SK-N-SH (cell line): ENCODE results near the gene RASGRF1. TPM values are rescaled to one million over a fixed set of nuclear protein-coding genes. Genes with fewer than 3 reads are reported as not detected.

Source experiments
- CTCF ChIA-PET: fragments of 300-600, 350-600 bp; formaldehyde crosslinking; extraction: SDS; loops from one replicate; lab custom pipeline; 2021; lab: Yijun Ruan, JAX
- POLR2A ChIA-PET: fragments of 350-600 bp; sonication (Branson Sonifier 250); formaldehyde crosslinking; extraction: SDS; loops from one replicate; lab custom pipeline; 2020; ENCODE audit warnings: antibody characterized with exemption, inconsistent platforms; lab: Yijun Ruan, JAX
- DNase-seq: peaks from one replicate; pipeline ENCODE4 v3.0.0; 2012
- H2AFZ ChIP-seq: fragments of 200-600 bp; sonication (generic); 2 replicates; pipeline ENCODE4 v1.8.1; 2016; ENCODE audit warnings: antibody characterized with exemption, mild to moderate bottlenecking, low read depth
- H3F3A ChIP-seq: fragments of 200-600 bp; sonication (generic); replicated peaks from 2 replicates; pipeline ENCODE3; 2016; ENCODE audit warnings: antibody characterized with exemption, mild to moderate bottlenecking; ENCODE audit not compliant: insufficient read depth
- H3K27ac ChIP-seq, 2 experiments: fragments of 200-500 bp in 1 of 2; fragments of 200-600 bp in 1 of 2; sonication (Bioruptor generic) in 1 of 2; sonication (generic), shearing (Covaris generic) in 1 of 2; 2 replicates each; pipeline versions ENCODE4 v1.5.1 to v1.6.1; 2014 to 2016; ENCODE audit warnings: low read depth in 2 of 2, inconsistent platforms in 1 of 2, low read length in 1 of 2, mild to moderate bottlenecking in 1 of 2, mixed read lengths in 1 of 2
- H3K27me3 ChIP-seq: fragments of 200-600 bp; sonication (generic), shearing (Covaris generic); 2 replicates; pipeline ENCODE4 v1.6.1; 2016; ENCODE audit warnings: mixed run types; ENCODE audit not compliant: insufficient read depth
- H3K36me3 ChIP-seq, 2 experiments: fragments of 200-500 bp in 1 of 2; fragments of 200-600 bp in 1 of 2; sonication (Bioruptor generic) in 1 of 2; sonication (generic) in 1 of 2; replicated peaks in 1 of 2; 2 replicates each; pipeline versions ENCODE3 to v1.5.1; 2014 to 2016; ENCODE audit warnings: low read length in 1 of 2, mild to moderate bottlenecking in 1 of 2; ENCODE audit not compliant: insufficient read depth in 2 of 2, control insufficient read depth in 1 of 2
- H3K4me1 ChIP-seq, 2 experiments: fragments of 200-500 bp in 1 of 2; fragments of 200-600 bp in 1 of 2; sonication (Bioruptor generic) in 1 of 2; sonication (generic), shearing (Covaris generic) in 1 of 2; 2 replicates each; pipeline versions ENCODE4 v1.5.1 to v1.6.1; 2014 to 2016; ENCODE audit warnings: low read depth in 1 of 2, low read length in 1 of 2, mixed run types in 1 of 2; ENCODE audit not compliant: insufficient read depth in 2 of 2, control insufficient read depth in 1 of 2
- H3K4me2 ChIP-seq: fragments of 200-600 bp; sonication (generic), shearing (Covaris generic); 2 replicates; pipeline ENCODE4 v1.6.1; 2017; ENCODE audit warnings: mixed run types
- H3K4me3 ChIP-seq, 2 experiments: fragments of 200-500 bp in 1 of 2; fragments of 200-600 bp in 1 of 2; sonication (Bioruptor generic) in 1 of 2; sonication (generic), shearing (Covaris generic) in 1 of 2; 2 replicates each; pipeline versions ENCODE4 v1.5.1 to v1.8.1; 2014 to 2016; ENCODE audit warnings: low read depth in 2 of 2, inconsistent platforms in 1 of 2, low read length in 1 of 2, mild to moderate bottlenecking in 1 of 2, mixed read lengths in 1 of 2, moderate library complexity in 1 of 2
- H3K79me2 ChIP-seq: fragments of 200-600 bp; sonication (generic); 2 replicates; pipeline ENCODE4 v1.8.1; 2017; ENCODE audit warnings: mild to moderate bottlenecking; ENCODE audit not compliant: insufficient read depth
- H3K9ac ChIP-seq: fragments of 200-600 bp; sonication (generic); 2 replicates; pipeline ENCODE4 v1.6.1; 2017; ENCODE audit warnings: mixed run types
- H3K9me2 ChIP-seq: fragments of 200-600 bp; sonication (generic); 2 replicates; pipeline ENCODE4 v1.6.1; 2017; ENCODE audit warnings: mixed run types
- H3K9me3 ChIP-seq: fragments of 200-600 bp; sonication (generic); 2 replicates; pipeline ENCODE4 v1.6.1; 2017; ENCODE audit warnings: mixed run types, mild to moderate bottlenecking, moderate library complexity
- H4K20me1 ChIP-seq: fragments of 200-600 bp; sonication (generic); 2 replicates; pipeline ENCODE4 v1.6.1; 2017; ENCODE audit warnings: mild to moderate bottlenecking, mixed run types; ENCODE audit not compliant: insufficient read depth
- EP300 ChIP-seq, 2 experiments: IDR thresholded peaks; 2 replicates each; pipeline versions ENCODE4 v1.4.0 to v1.6.1; 2012; ENCODE audit warnings: borderline replicate concordance in 1 of 2, low read depth in 1 of 2, low read length in 1 of 2
- EZH2phosphoT487 ChIP-seq: fragments of 200-600 bp; sonication (generic); IDR thresholded peaks from 2 replicates; pipeline ENCODE4 v1.6.1; 2017; ENCODE audit warnings: low read depth, mixed run types, mild to moderate bottlenecking, antibody characterized with exemption, moderate library complexity, borderline replicate concordance
- FOSL2 ChIP-seq: IDR thresholded peaks from 2 replicates; pipeline ENCODE4 v1.4.0; 2012; ENCODE audit warnings: low read depth, mild to moderate bottlenecking, moderate library complexity, borderline replicate concordance
- FOXJ3 ChIP-seq: sonication (generic); formaldehyde crosslinking; IDR thresholded peaks from 2 replicates; pipeline ENCODE4 v1.5.1; 2020; ENCODE audit warnings: mild to moderate bottlenecking, missing genetic modification reagents
- FOXM1 ChIP-seq: IDR thresholded peaks from 2 replicates; pipeline ENCODE4 v1.4.0; 2012; ENCODE audit warnings: low read depth, mild to moderate bottlenecking
- JUND ChIP-seq: IDR thresholded peaks from 2 replicates; pipeline ENCODE4 v1.4.0; 2012
- MEF2A ChIP-seq: IDR thresholded peaks from 2 replicates; pipeline ENCODE4 v1.4.0; 2012; ENCODE audit warnings: low read depth, borderline replicate concordance
- MXI1 ChIP-seq: IDR thresholded peaks from 2 replicates; pipeline ENCODE4 v1.6.1; 2012; ENCODE audit warnings: mild to moderate bottlenecking, low read depth, low read length, improper control_type of control experiment
- NFIC ChIP-seq: IDR thresholded peaks from 2 replicates; pipeline ENCODE4 v1.4.0; 2012; ENCODE audit warnings: borderline replicate concordance
- RAD21 ChIP-seq: IDR thresholded peaks from 2 replicates; pipeline ENCODE4 v1.6.1; 2012; ENCODE audit warnings: mild to moderate bottlenecking, low read length
- RXRA ChIP-seq: IDR thresholded peaks from 2 replicates; pipeline ENCODE4 v1.4.0; 2012; ENCODE audit warnings: low read depth, mild to moderate bottlenecking, borderline replicate concordance
- SIN3A ChIP-seq: IDR thresholded peaks from 2 replicates; pipeline ENCODE4 v1.6.1; 2012; ENCODE audit warnings: low read depth, mild to moderate bottlenecking, low read length, moderate library complexity, borderline replicate concordance
- SMC3 ChIP-seq: IDR thresholded peaks from 2 replicates; pipeline ENCODE4 v1.6.1; 2012; ENCODE audit warnings: low read depth, low read length, improper control_type of control experiment
- TCF12 ChIP-seq: IDR thresholded peaks from 2 replicates; pipeline ENCODE4 v1.4.0; 2012
- TEAD4 ChIP-seq: IDR thresholded peaks from 2 replicates; pipeline ENCODE4 v1.4.0; 2012; ENCODE audit warnings: mild to moderate bottlenecking, borderline replicate concordance; ENCODE audit not compliant: insufficient read depth
- YY1 ChIP-seq: IDR thresholded peaks from 2 replicates; pipeline ENCODE4 v1.4.0; 2012; ENCODE audit warnings: low read depth, mild to moderate bottlenecking
- WGBS: methylation state at CpG from one replicate; pipeline ENCODE4 v1.1.6; 2017; ENCODE audit warnings: low lambda C conversion rate; 5-methylcytosine and 5-hydroxymethylcytosine counted together
- polyA plus RNA-seq, 3 experiments: library from polyadenylated mRNA; depleted of rRNA; stranded (reverse); fragments of >200 nt; gene quantifications; 2 replicates each; pipeline ENCODE4 v1.2.3, GENCODE V29; 2012
- TF ChIP-seq, protein P1 (sequence below): fragments of 150-350 bp; IDR thresholded peaks from 2 replicates; pipeline ENCODE4 v1.6.1; 2016; ENCODE audit warnings: mild to moderate bottlenecking, low read depth, low read length
- TF ChIP-seq, protein P2 (sequence below): IDR thresholded peaks from 2 replicates; pipeline ENCODE4 v1.6.1; 2012; ENCODE audit warnings: mild to moderate bottlenecking, low read depth, low read length, moderate library complexity
- TF ChIP-seq, protein P3 (sequence below): fragments of 150-350 bp; IDR thresholded peaks from 2 replicates; pipeline ENCODE4 v1.6.1; 2017; ENCODE audit warnings: antibody characterized with exemption, low read length, low read depth, borderline replicate concordance
- TF ChIP-seq, protein P4 (sequence below): IDR thresholded peaks from 2 replicates; pipeline ENCODE4 v1.4.0; 2012; ENCODE audit warnings: low read depth
- TF ChIP-seq, protein P5 (sequence below): IDR thresholded peaks from 2 replicates; pipeline ENCODE4 v1.4.0; 2012; ENCODE audit warnings: low read depth, borderline replicate concordance

Gene RASGRF1
- polyA plus RNA-seq, 1 of the 3 experiments (the other 2 are of a cell fraction): 0.10 TPM

- no peak for TF ChIP-seq EP300 (IDR thresholded peaks at IDR 0.05; ENCODE audit: borderline replicate concordance in 1 of 2, low read depth in 1 of 2, low read length in 1 of 2)
- TF ChIP-seq, protein P1, sequence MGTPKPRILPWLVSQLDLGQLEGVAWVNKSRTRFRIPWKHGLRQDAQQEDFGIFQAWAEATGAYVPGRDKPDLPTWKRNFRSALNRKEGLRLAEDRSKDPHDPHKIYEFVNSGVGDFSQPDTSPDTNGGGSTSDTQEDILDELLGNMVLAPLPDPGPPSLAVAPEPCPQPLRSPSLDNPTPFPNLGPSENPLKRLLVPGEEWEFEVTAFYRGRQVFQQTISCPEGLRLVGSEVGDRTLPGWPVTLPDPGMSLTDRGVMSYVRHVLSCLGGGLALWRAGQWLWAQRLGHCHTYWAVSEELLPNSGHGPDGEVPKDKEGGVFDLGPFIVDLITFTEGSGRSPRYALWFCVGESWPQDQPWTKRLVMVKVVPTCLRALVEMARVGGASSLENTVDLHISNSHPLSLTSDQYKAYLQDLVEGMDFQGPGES: no peak
- TF ChIP-seq, protein P2, sequence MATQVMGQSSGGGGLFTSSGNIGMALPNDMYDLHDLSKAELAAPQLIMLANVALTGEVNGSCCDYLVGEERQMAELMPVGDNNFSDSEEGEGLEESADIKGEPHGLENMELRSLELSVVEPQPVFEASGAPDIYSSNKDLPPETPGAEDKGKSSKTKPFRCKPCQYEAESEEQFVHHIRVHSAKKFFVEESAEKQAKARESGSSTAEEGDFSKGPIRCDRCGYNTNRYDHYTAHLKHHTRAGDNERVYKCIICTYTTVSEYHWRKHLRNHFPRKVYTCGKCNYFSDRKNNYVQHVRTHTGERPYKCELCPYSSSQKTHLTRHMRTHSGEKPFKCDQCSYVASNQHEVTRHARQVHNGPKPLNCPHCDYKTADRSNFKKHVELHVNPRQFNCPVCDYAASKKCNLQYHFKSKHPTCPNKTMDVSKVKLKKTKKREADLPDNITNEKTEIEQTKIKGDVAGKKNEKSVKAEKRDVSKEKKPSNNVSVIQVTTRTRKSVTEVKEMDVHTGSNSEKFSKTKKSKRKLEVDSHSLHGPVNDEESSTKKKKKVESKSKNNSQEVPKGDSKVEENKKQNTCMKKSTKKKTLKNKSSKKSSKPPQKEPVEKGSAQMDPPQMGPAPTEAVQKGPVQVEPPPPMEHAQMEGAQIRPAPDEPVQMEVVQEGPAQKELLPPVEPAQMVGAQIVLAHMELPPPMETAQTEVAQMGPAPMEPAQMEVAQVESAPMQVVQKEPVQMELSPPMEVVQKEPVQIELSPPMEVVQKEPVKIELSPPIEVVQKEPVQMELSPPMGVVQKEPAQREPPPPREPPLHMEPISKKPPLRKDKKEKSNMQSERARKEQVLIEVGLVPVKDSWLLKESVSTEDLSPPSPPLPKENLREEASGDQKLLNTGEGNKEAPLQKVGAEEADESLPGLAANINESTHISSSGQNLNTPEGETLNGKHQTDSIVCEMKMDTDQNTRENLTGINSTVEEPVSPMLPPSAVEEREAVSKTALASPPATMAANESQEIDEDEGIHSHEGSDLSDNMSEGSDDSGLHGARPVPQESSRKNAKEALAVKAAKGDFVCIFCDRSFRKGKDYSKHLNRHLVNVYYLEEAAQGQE: no peak
Measured at GRCh38 chr15:78968539-78969271, 121.9 kb downstream of the RASGRF1 start (continued).

DNA sequence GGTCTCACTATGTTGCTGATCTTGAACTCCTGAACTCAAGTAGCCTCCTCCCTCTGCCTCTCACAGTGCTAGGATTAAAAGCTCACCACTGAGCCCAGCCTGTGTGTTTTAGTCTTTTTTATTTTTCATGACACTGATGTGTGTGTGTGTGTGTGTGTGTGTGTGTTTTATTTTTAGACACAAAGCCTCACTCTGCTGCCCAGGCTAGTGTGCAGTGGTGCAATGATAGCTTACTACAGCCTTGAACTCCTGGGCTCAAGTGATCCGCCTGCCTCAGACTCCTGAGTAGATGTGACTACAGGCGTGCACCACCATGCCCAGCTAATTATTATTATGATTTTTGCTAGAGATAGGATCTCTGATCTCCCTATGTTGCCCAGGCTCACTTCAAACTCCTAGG, 122.5 kb downstream of the RASGRF1 start:
- 82% methylated on average over 2 of the region's 2 CpGs for WGBS
- ChIA-PET POLR2A (no interaction called here), CTCF (interaction anchor here (1.5 to 2.5 kb wide), 3 partner anchors 11 to 59 kb away, joined by 3 to 13 read pairs (median 9); no protein-coding TSS in a partner anchor)
- no peak overlapping the region for H3K4me2 ChIP-seq
- no peaks in the 10 kb centered on the region for H3K9me3 ChIP-seq
- H3K4me1 ChIP-seq: no peaks in the 10 kb centered on the region
- TF ChIP-seq, protein P3, sequence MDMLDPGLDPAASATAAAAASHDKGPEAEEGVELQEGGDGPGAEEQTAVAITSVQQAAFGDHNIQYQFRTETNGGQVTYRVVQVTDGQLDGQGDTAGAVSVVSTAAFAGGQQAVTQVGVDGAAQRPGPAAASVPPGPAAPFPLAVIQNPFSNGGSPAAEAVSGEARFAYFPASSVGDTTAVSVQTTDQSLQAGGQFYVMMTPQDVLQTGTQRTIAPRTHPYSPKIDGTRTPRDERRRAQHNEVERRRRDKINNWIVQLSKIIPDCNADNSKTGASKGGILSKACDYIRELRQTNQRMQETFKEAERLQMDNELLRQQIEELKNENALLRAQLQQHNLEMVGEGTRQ: no peak
- no peak for TF ChIP-seq MXI1
- no peak for TF ChIP-seq FOXM1
- no peak for TF ChIP-seq FOSL2
- TF ChIP-seq RXRA: no peak
- TF ChIP-seq SIN3A: no peak
- TF ChIP-seq, protein P4, sequence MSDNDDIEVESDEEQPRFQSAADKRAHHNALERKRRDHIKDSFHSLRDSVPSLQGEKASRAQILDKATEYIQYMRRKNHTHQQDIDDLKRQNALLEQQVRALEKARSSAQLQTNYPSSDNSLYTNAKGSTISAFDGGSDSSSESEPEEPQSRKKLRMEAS: no peak
- no peak for TF ChIP-seq FOXJ3
- TF ChIP-seq JUND: no peak
- no peak for TF ChIP-seq TCF12
- TF ChIP-seq TEAD4: no peak
- no peak for TF ChIP-seq YY1
- TF ChIP-seq RAD21: no peak
- TF ChIP-seq NFIC: no peak
- TF ChIP-seq MEF2A: no peak
- TF ChIP-seq, protein P5, sequence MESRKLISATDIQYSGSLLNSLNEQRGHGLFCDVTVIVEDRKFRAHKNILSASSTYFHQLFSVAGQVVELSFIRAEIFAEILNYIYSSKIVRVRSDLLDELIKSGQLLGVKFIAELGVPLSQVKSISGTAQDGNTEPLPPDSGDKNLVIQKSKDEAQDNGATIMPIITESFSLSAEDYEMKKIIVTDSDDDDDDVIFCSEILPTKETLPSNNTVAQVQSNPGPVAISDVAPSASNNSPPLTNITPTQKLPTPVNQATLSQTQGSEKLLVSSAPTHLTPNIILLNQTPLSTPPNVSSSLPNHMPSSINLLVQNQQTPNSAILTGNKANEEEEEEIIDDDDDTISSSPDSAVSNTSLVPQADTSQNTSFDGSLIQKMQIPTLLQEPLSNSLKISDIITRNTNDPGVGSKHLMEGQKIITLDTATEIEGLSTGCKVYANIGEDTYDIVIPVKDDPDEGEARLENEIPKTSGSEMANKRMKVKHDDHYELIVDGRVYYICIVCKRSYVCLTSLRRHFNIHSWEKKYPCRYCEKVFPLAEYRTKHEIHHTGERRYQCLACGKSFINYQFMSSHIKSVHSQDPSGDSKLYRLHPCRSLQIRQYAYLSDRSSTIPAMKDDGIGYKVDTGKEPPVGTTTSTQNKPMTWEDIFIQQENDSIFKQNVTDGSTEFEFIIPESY: no peak
- TF ChIP-seq EZH2phosphoT487: no peak
- no peak for TF ChIP-seq SMC3
- H3K27ac ChIP-seq: no peak overlapping the region
- no peaks in the 10 kb centered on the region for H3F3A ChIP-seq
- DNase-seq: no peak
- no peaks in the 10 kb centered on the region for H3K9me2 ChIP-seq
- H3K36me3 ChIP-seq: no peaks in the 10 kb centered on the region
- no peaks in the 10 kb centered on the region for H4K20me1 ChIP-seq
- H3K9ac ChIP-seq: no peak overlapping the region
- H3K4me3 ChIP-seq: no peak overlapping the region
- H2AFZ ChIP-seq: no peak overlapping the region
- H3K27me3 ChIP-seq: no peaks in the 10 kb centered on the region
- H3K79me2 ChIP-seq: no peaks in the 10 kb centered on the region
